ENCODE results near the gene PNLIP. TPM values are rescaled to one million over a fixed set of nuclear protein-coding genes. Genes with fewer than 3 reads are reported as not detected.

Gene PNLIP
- total and polyA plus RNA-seq, 9 of the 15 experiments (the other 6 are each of a cell fraction or from before 2014, with no cell fraction given): 0.69 TPM; not detected in 8

DNA sequence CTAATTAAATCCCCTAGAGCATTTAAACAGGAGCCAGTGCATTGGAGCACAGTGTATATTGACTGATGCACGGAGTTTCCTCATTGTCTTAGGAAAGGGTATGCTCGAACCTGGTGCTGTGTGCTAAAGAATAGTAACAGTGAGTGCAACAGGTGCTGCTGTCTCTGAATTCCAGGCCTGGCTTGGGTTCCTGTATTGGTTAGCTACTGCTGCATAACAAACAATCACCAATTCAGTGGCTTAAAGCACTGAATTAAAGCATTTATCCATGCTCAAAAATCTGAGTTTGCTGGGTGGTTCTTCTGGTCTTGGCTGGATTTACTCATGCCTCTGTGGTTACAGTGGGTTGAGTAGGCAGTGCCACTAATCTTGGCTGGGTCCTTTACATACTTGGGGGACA is 43.3 kb downstream of the PNLIP start (continued):
- TF ChIP-seq TARDBP (IDR thresholded peaks at IDR 0.05): no peak
- no peak for TF ChIP-seq HDAC8 (tag; IDR thresholded peaks at IDR 0.05)
- TF ChIP-seq, protein P1, sequence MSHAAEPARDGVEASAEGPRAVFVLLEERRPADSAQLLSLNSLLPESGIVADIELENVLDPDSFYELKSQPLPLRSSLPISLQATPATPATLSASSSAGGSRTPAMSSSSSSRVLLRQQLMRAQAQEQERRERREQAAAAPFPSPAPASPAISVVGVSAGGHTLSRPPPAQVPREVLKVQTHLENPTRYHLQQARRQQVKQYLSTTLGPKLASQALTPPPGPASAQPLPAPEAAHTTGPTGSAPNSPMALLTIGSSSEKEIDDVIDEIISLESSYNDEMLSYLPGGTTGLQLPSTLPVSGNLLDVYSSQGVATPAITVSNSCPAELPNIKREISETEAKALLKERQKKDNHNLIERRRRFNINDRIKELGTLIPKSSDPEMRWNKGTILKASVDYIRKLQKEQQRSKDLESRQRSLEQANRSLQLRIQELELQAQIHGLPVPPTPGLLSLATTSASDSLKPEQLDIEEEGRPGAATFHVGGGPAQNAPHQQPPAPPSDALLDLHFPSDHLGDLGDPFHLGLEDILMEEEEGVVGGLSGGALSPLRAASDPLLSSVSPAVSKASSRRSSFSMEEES (CRISPR knock-in tag; IDR thresholded peaks at IDR 0.05): no peak
- TF ChIP-seq MAFF (IDR thresholded peaks at IDR 0.05; ENCODE audit: low read length): no peak
- no peak for TF ChIP-seq CEBPB (tag; IDR thresholded peaks at IDR 0.05)
- no peak for TF ChIP-seq PTBP1 (IDR thresholded peaks at IDR 0.05; ENCODE audit: low read depth, low read length)
- TF ChIP-seq, protein P2, sequence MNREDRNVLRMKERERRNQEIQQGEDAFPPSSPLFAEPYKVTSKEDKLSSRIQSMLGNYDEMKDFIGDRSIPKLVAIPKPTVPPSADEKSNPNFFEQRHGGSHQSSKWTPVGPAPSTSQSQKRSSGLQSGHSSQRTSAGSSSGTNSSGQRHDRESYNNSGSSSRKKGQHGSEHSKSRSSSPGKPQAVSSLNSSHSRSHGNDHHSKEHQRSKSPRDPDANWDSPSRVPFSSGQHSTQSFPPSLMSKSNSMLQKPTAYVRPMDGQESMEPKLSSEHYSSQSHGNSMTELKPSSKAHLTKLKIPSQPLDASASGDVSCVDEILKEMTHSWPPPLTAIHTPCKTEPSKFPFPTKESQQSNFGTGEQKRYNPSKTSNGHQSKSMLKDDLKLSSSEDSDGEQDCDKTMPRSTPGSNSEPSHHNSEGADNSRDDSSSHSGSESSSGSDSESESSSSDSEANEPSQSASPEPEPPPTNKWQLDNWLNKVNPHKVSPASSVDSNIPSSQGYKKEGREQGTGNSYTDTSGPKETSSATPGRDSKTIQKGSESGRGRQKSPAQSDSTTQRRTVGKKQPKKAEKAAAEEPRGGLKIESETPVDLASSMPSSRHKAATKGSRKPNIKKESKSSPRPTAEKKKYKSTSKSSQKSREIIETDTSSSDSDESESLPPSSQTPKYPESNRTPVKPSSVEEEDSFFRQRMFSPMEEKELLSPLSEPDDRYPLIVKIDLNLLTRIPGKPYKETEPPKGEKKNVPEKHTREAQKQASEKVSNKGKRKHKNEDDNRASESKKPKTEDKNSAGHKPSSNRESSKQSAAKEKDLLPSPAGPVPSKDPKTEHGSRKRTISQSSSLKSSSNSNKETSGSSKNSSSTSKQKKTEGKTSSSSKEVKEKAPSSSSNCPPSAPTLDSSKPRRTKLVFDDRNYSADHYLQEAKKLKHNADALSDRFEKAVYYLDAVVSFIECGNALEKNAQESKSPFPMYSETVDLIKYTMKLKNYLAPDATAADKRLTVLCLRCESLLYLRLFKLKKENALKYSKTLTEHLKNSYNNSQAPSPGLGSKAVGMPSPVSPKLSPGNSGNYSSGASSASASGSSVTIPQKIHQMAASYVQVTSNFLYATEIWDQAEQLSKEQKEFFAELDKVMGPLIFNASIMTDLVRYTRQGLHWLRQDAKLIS (CRISPR knock-in tag; IDR thresholded peaks at IDR 0.05): no peak
- TF ChIP-seq EP300 (IDR thresholded peaks at IDR 0.05; ENCODE audit: low read length): no peak
